NCI-H1092 (cell line): ENCODE results near the gene THAP7.

Experiments used
- DNase-seq: peaks from one replicate; lab custom pipeline; 2025; lab: John Stamatoyannopoulos, UW

Gene THAP7

DNA sequence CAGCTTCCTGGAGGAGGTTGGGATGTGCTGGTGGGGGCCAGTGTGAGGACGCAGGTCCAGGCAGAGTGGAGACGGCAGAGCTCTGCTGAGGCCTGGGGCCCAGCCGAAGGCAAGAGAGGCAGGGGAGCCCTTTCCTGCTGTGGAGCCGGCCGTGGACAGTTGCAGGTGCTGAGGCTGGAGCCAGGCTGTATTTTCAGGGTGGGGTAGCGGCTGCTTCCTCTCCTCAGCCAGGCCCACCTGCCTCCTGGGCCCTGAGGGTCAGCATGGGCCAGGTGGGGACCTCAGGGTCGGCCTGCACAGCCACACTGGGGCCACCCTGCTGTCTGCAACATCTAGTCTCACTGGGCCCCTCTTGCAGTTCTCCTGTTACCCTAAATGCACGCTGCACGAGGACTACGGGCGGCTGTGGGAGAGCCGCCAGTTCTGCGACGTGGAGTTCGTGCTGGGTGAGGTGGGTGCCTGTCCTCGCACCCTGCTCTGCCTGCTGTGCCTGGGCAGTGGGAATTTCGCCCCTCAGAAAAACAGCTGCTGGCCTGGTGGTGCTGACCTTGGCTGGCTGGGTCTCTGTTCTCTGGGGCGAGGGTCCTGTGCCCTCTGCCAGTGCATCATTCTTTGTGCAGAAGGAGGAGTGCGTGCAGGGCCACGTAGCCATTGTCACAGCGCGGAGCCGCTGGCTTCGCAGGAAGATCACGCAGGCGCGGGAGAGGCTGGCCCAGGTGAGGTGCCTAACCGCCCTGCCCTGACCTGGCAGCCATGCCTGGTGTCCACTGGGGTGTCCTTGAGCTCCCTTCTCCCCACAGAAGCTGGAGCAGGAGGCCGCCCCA is 8.4 kb downstream of the THAP7 start:
- DNase-seq, result no peak

DNA sequence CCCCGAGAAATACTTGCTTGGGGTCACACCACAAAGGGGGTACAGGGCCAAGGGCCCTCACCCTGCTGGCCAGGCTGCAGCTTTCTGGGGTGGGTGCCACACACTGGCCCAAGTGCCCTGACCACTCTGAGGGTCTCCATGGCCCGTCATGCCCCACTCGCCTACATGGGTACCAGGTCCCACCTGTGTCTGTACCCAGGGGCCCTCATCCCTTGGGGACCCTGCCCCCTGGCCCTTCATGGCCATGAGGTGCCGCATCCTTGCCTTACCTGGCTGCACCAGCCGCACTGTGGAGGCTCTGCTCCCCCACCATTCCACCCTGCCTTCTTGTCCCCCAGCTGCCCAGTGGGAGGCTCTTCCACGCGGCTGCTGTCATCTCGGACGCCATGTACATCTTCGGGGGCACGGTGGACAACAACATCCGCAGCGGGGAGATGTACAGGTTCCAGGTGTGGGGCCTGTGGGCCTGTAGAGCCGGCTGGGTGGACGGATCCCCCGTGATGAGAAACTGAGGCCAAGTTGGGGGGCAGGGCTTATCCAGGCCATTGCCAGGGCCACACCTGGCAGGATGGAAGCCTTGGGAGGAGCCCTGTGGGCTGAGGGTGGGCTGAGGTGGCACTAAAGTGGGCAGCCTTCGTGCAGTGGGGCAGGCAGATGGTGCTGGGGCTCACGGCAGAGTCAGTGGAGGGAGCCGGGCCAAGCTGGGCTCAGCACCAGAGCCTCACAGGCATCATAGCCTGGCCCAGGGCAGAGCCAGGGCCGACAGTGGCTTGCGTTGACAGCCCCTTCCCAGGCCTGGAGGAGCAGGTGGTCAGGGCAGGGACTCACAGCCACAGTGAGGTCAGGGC is 9.2 kb downstream of the THAP7 start:
- no peak for DNase-seq

DNA sequence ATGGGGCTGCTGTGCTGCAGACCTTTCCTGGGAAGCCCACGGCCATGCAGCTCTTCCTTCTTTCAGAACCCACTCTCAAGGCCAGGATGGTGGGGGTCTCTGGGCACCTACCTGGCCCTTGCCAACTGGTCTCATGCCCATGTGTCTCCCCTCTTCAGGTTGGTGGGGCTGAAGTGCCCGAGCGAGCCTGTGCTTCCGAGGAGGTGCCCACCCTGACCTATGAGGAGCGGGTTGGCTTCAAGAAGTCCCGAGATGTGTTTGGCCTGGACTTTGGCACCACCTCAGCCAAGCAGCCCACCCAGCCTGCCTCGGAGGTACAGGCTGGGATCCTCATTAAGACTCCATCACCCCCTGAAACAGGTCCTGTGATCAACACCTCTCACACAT is 9.9 kb downstream of the THAP7 start:
- DNase-seq, result no peak

DNA sequence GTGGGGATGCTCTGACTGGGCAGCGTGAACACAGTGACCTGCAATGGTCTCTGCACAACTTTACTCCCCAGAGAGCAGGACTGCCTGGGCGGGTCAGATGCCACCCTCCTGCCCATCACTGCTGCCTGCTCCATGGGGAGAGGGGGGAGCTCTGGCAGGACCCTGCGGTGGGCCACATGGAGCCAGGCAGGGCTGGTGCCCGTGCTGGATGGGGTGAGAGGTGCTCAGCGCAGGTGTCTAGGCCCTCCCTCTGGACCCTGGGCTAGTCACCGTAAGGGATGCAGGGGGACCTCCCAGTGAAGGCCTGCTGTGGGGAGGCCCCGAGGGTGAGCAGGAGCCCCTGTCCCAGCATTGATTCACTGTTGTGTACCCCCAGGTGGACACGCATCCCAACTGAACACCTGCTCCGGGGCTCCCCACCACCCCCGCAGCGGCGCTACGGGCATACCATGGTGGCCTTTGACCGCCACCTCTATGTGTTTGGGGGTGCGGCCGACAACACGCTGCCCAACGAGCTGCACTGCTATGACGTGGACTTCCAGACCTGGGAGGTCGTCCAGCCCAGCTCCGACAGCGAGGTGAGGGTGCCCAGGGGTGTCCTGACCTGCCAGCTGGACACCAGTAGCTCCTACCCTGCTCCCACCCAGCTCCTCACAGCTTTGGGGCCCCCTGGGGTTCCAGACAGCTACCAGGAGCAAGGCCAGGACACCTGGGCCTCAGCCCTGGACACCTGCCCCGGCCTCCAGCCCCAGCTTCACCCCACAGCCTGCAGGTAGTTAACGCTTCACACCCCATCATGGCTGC is 10.5 kb downstream of the THAP7 start:
- DNase-seq, result no peak

DNA sequence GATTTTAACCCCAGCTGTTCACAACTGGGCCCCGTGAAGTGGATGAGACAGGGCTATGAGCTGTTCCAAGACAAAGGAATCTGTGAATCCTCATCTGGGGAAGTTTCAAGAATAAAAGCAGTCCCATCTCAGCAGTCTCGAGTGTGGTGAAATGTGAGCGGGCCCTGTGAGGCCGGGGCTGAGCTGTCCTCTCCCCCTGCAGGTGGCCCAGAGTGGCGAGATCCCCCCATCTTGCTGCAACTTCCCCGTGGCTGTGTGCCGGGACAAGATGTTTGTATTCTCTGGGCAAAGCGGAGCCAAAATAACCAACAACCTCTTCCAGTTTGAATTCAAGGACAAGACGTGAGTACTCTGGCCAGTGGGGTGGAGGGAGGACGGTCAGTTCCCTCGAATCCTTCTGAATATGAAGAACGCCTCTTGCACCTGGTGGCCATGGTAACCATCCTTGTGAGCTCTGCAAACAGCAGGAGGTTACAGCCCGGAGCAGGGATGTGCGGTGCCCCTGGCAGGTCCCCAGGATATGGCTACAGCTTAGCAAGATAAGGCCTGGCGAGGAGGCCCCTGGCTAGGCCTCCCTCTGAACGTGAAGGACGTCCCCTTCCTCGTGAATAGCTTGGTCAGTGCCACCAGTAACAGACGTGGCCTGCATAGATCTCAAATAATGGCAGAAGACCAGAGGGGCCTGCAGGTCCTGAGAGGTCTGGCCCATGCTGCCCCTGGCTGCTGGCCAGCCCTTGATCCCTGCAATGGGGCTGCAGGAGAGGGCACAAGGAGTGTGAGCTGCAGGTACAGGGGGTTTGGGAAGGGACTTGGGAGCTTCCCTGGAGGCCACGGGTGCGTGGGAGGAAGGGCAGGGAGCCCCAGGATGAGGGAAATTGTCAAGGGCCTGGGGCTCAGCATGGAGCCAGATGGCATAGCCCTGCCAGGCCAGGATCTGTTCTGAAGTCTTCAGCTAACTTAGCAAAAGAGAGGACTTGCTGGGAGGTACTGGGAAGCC is 11.4 kb downstream of the THAP7 start:
- DNase-seq, result no peak

DNA sequence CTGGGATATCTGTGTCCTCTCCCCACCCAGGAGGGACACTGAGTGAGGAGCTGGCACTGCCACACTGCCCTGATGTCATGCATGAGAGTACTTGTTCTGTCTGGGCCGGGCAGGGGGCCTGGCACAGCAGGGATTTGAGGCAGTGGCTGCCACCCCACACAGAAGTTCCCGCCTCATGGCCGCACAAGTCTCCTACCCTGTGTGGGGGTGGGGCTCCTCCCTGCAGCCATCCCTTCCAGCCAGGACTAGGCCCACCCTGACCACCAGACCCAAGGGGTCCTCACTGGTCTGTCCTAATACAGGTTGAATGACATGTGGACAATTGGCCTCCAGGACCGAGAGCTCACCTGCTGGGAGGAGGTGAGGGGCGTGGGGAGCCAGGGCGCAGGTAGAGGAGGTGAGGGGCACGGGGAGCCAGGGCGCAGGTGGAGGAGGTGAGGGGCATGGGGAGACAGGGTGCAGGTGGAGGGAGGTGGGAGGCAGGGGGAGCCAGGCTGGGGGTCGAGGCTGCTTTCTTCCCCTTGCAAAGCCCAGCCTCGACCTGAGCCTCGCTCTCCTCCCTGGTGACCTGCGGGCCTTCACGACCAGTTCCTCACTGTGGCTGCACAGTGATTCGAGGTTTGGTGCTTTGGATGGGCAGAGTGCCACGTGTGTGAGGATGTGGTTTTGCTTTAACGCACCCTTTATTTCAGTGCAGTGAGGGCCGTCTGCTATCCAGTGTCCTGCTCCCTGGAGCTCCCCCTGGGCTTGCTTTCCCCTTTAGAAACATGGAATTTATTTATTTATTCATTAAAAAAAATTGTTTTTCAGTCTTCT is 12.4 kb downstream of the THAP7 start:
- no peak for DNase-seq

DNA sequence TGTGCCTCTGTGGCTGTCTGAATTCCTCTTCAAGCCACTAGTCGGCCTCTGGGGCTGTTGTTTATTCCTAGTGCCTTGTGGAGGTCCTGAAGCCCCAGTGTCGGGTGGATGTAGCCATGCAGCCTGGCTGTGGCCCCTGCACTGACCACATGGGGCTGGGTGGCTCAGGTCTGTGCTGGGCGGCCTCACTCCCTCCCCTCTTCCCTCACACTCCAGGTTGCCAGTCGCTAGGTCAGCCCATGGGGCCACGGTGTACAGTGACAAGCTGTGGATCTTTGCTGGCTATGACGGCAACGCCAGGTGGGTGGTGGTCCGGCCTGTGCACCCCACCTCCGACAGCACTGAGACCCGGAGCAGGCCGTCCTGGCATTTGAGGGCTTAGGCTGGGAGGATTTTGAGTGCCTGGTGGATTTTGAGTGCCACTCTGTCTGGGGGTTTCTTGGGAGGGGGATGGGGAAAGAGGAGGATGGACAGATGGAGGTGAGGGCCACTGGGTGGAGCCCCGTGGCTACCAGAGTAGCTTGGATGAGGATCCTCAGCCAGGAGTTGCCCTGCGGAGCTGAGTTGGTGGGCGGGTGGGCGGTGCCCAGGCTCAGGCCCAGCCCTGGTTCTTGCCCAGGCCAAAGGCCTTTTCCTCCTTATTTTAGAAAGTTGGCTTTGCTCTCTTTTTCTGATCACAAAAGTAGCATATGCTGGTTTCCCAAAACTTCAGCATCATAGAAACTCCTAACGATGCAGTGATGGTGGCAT is 13.2 kb downstream of the THAP7 start:
- no peak for DNase-seq

DNA sequence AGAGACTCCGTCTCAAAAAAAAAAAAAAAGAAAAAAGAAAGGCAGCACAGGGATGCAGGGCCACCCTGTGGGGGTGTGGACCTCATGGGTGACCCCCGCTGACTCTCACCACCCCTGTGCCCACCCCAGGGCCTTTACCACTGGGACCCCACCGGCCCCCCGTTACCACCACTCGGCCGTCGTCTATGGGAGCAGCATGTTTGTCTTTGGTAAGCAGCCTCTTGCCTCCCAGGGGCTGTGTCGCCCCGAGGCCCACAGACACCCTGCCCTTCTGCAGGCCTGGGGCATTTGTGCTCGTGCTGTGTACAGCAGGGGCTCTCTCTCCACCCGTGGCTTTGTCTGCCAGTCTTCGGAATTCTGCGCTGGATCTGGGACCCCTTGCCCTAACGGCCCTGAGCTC is 14.5 kb downstream of the THAP7 start:
- no peak for DNase-seq

DNA sequence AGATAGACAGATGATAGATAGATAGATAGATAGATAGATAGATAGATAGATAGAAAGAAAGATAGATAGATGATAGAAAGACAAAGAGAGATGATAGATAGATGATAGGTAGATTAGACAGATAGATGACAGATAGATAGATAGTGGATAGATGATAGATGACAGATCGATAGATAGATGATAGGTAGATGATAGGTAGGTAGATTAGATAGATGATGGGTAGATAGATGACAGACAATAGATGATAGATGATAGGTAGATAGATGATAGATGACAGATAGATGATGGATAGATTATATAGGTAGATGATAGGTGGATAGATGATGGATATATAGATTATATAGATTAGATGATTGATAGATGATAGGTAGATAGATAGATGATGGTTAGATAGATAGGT is 15.6 kb downstream of the THAP7 start:
- DNase-seq, result no peak

DNA sequence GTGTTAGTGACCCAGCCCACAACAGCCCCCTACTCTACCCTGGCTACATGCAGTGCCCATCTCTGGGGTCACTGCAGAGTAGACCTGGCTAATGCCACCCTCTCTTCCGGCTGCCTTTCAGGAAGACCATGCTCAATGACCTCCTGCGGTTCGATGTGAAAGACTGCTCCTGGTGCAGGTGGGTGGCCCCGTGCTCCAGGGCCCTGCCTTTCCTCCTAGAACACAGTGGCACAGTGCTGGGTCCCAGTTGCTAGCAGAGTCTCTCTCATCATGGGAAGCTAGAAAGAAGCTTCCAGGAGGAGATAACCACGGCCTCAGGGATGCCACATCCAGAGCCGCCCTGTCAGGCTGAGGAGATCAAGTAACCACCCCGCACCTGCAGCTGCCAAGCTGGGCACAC is 16.2 kb downstream of the THAP7 start:
- DNase-seq, result no peak

DNA sequence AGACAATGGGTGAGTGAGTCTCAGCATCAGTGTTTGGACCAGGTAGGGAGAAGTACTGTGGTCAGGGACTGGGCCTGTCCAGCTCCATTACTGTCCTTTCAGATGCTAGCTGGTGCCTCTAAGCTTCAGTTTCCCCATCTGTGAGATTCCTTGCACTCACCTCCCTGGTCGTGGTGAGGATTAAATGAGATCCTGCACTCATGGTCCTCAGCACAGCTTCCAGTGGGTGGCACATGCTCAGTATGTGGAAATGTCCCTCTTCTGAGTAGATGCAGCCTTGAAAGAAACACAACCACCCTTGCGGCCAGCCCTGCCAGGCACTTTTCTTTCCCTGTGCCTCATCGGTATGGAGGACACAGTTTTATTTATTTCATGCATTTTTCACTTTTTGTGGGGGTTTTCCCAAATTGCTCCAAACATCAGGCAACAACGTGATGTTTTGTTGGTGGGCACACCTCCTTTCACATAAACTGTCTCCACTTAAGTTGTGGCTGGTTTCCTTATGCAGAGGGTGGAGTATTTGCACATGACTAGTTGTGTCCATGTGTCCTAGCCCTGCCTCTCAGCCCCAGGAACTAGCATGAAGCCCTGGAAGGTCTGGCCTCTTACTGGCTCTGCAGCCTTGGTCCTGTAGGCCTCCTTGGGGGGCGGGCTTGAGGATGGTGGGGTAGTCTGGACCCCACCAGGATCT is 18.7 kb downstream of the THAP7 start:
- DNase-seq, result no peak

DNA sequence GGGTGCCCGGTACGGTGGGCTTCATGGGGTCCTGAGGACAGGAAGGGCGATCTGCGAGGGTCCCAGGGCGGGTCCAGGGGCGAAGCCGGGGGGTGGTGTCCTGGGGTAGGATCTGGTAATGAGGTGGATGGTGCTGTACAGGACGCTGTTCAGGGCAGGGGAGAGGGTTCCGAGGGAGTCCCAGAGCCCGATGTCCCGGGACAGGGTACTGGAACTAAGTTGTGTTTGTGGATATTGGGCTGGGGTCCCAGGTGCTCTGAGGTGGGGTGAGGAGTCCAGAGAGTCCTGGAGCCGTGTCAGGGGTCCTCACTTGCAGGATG is 19.4 kb downstream of the THAP7 start:
- no peak for DNase-seq

DNA sequence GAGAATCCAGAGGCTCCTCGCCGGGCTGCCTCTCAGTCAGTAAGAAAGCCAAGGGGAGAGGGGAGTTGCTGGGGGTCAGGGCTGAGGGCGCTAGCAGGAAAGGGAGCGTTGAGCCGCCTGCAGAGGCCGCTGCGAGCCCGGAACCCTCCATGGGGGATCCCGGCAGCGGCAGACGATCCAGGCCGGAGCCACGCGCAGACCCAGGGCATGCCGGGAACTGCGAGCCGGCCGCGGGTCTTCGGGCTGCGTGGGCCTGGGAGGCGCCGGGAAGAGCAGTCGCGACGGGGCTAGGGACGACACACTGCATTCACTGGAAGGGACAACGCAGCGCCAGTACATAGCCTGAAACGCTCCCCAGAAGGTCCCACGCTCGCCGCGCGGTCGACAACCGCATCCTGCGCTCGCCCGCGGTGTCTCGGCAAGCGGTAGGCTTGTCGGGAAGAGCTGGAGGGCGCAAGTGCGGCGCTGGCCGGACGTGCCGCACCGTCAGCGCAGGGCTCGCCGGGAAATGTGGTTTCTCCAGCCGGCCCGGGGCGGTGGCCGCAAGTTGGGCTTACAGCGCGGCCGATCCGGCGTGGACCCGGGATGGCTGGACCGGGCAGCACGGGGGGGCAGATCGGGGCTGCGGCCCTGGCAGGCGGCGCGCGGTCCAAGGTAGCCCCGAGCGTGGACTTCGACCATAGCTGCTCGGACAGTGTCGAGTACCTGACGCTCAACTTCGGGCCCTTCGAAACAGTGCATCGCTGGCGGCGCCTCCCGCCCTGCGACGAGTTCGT is 19.9 kb downstream of the THAP7 start, which contains the start of gene LZTR1:
LZTR1 (plus strand) TSS at position 511 of the 776 bp plus-strand sequence; CDS start at position 586, 75 bp downstream.
- DNase-seq, result peak; percentile 63

DNA sequence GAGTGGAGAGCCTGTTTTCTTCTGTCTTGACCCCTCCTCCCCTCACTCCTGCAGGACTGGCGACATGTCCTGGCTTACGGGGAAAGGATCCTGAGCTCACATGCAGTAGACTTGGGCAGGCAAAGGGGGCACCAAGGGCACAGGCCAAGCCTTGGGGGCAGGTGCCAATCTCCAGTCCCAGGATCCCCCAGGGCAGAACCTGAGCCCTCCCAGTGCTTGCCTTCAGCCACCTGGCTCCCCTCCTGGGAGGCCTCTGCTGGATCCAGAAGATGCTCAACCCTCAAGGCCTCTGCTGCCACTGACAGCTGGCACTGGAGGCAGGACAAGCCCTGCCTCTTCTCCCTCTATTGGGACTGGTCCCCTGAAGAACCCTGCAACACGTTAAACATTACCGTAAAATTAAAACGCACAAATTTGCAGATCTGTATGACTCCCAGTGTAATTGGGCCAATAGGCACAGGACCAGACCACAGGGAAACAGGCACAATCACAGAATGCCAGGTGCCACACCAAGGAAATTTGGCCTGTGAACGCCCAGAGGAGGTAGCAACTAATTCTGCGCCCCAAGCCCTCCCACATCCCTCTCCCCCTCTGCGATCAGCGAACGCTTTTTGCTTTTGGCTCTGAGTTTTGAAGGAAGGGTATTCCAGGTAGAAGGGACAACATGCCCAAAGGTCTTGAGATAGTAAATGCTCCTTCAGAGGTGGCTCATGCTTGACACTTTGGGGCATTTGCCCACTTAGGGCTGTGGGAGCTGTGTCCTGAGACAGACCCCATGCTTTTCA is 20.8 kb downstream of the THAP7 start:
- no peak for DNase-seq

DNA sequence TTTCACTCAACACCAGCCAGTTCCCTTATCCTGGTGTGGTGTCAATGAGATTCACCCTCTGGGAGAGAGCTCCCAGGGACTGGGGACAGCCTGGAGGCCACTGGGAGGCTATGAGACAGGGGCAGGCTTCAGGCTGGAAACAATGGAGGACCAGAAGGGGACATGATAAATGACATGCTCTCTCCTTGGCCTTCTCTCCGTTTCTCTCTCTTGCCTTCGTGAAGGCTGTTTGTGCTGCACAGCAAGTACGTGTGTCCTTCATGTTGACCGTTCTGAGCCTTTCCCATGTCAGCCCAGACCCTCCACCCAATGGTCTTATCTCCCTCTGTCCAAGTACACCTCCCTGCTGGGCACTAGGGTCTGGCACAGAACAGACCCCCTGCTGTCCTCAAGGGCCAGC is 21.4 kb downstream of the THAP7 start:
- DNase-seq, result no peak

DNA sequence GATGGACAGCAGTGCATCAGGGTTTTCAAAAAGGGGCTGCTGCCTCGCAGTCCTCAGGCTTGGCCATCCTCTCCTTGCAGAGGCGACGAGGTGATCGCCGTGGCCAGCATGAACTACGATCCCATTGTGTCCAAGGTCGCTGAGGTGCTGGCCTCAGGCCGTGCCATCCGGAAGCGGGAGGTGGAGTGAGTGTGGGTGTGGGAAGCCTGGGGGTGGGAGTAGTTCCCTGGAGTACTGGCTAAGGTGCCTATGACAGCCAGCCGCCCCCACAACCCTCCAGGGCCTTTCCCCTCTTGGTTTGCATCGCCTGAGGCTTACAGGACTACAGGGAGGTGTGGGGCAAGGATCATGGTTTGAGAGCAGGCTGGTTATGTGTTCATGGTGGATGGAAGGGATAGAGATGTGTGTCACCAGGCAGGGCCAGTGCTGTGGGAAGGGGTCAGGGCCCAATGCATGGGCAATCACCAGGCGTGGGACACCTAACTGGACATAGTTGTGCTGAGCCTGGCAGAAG is 21.9 kb downstream of the THAP7 start:
- no peak for DNase-seq

DNA sequence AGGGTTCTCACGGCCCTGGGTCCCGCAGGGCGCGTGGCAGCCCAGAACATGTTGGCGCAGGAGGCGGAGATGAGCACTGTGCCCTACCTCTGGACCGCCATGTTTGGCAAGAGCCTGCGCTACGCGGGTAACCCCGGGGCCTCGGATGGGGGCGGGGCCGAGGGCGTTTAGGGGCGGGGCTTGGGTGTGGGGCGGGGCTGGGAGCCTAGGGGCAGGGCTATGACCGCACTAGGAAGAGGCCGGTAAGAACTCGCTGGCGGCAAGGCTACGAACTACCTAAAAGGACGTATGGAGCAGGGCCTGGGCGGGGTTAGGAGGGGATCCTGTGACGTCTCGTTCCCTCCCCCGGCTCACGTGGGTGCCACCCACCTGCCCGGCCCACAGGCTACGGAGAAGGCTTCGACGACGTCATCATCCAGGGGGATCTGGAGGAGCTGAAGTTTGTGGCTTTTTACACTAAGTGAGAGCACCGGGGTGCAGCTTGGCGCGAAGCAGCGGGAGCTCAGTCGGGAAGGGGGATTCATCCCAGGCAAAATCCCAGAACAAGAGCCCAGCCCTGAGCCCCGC is 22.6 kb downstream of the THAP7 start:
- no peak for DNase-seq
